ENCODE measurements around the gene RNF186. TPM values are rescaled to one million over a fixed set of nuclear protein-coding genes. Genes with fewer than 3 reads are reported as not detected.
A peak's percentile ranks its signal among the peaks of the same experiment; 100 is the strongest.

RNF186 gene
- polyA plus RNA-seq, 1 donor from 2014 or later, result not detected

DNA sequence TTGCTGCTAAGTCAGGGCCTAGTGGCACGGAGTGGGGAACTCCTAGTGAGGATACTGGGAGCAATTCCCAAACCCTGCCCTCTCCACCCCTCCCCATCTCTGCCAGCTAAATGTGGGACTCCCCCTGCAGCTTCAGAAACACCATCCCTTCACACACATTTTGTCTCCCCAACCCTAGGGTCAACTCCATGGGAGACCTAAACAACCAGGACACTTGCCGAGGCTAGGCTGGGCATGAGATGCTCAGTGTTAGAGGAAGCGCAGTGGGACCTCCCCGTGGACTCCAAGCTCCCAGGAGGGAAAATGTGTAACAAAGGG is 1.5 kb downstream of the RNF186 start:
- Mint-ChIP-seq H3K4me1 (peaks cover 0 to 2% (median 0%) of the 10 kb centered on the region in 3 donors), H3K9me3 (no peaks in the 10 kb centered on the region), H3K36me3 (peaks cover 2% of the 10 kb centered on the region), H3K27ac (no peak overlapping the region), H3K27me3 (peaks cover 2% of the 10 kb centered on the region), H3K4me3 (no peak overlapping the region)

- peaks cover 2% of the 10 kb centered on the region for H3K36me3 Mint-ChIP-seq
- H3K4me1 Mint-ChIP-seq, result peaks cover 0 to 2% (median 0%) of the 10 kb centered on the region in 3 donors
- H3K27me3 Mint-ChIP-seq, result peaks cover 2% of the 10 kb centered on the region
- no peaks in the 10 kb centered on the region for H3K9me3 Mint-ChIP-seq
- H3K4me3 Mint-ChIP-seq, result no peak overlapping the region
- H3K27ac Mint-ChIP-seq, result no peak overlapping the region
Observed at GRCh38 chr1:19812875-19813642, 2.0 kb downstream of the RNF186 start.

DNA sequence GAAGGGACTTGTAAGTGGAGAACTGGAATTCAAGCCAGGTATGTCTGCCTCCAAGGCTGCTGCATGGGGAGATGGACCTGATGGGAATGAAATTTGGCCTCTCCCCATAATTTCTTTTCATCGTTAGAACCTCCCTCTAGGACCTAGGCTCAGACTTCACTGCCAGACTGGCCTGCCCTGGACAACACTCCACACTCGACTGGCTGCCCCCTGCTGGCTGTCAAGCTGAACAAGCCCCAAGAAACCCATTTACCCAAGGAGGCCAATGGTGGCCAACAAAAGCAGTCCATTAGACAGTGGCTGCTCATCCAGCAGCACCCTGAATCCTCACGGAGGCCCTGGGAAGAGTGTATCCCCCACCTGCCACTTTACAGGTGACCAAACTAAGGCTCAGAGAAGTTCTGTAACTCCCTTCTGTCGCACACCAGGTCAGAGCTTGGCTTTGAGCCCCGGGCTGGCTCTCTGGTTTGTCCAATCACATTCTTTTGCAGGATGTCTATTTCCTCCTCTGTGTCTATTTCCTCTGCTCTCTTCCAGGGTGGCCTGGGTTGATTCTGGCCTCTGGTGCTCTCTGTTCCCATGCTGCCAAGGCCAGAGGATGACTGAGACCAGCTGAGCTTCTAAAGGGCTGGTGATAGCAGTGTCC is 3.8 kb downstream of the RNF186 start:
- peaks cover 0 to 2% (median 0%) of the 10 kb centered on the region in 3 donors for H3K4me1 Mint-ChIP-seq

GRCh38 chr1:19809044-19809750 is 5.9 kb downstream of the RNF186 start:
- no peak overlapping the region for H3K4me3 Mint-ChIP-seq
- H3K9me3 Mint-ChIP-seq, result no peaks in the 10 kb centered on the region
- H3K27me3 Mint-ChIP-seq, result peaks cover 8% of the 10 kb centered on the region
- no peak overlapping the region for H3K27ac Mint-ChIP-seq
- H3K36me3 Mint-ChIP-seq, result no peaks in the 10 kb centered on the region
- H3K4me1 Mint-ChIP-seq, result no peaks in the 10 kb centered on the region

More for the DNA sequence above, 3.8 kb downstream of the RNF186 start:
- no peak overlapping the region for H3K27ac Mint-ChIP-seq
- peaks cover 2% of the 10 kb centered on the region for H3K36me3 Mint-ChIP-seq
- no peaks in the 10 kb centered on the region for H3K9me3 Mint-ChIP-seq
- peaks cover 2% of the 10 kb centered on the region for H3K27me3 Mint-ChIP-seq
- H3K4me3 Mint-ChIP-seq, result no peak overlapping the region

GRCh38 chr1:19808351-19808750 is 6.7 kb downstream of the RNF186 start:
- Mint-ChIP-seq H3K27ac (no peak overlapping the region), H3K9me3 (no peaks in the 10 kb centered on the region), H3K4me1 (no peaks in the 10 kb centered on the region), H3K27me3 (peaks cover 8% of the 10 kb centered on the region), H3K36me3 (no peaks in the 10 kb centered on the region), H3K4me3 (no peak overlapping the region)

- no peak overlapping the region for H3K27ac Mint-ChIP-seq
- peaks cover 6% of the 10 kb centered on the region for H3K27me3 Mint-ChIP-seq
- H3K36me3 Mint-ChIP-seq, result peaks cover 5% of the 10 kb centered on the region
- H3K4me1 Mint-ChIP-seq, result peaks cover 6 to 11% (median 8%) of the 10 kb centered on the region in 3 donors
- H3K9me3 Mint-ChIP-seq, result no peaks in the 10 kb centered on the region
- H3K4me3 Mint-ChIP-seq, result no peak overlapping the region
Observed at GRCh38 chr1:19804831-19805251, 10.2 kb downstream of the RNF186 start.

DNA sequence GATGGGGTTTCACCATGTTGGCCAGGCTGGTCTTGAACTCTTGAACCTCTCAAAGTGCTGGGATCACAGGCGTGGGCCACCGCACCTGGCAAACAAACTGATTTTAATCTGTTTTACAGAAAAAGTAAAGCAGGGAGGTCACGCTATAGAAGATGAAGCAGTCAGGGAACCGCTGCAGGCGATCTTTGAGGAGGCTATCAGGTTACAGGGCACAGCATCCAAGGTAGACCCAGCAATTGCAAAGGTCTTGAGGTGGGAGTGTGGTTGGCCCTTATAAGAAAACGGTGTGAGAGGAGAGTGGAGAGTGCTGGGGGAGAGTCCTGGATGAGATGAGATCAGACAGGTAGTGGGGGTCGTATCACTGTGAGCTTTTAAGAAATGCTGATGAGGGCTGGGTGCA is 12.8 kb downstream of the RNF186 start:
- Mint-ChIP-seq H3K27ac (no peak overlapping the region), H3K27me3 (peaks cover 6% of the 10 kb centered on the region), H3K36me3 (peaks cover 6% of the 10 kb centered on the region)

DNA sequence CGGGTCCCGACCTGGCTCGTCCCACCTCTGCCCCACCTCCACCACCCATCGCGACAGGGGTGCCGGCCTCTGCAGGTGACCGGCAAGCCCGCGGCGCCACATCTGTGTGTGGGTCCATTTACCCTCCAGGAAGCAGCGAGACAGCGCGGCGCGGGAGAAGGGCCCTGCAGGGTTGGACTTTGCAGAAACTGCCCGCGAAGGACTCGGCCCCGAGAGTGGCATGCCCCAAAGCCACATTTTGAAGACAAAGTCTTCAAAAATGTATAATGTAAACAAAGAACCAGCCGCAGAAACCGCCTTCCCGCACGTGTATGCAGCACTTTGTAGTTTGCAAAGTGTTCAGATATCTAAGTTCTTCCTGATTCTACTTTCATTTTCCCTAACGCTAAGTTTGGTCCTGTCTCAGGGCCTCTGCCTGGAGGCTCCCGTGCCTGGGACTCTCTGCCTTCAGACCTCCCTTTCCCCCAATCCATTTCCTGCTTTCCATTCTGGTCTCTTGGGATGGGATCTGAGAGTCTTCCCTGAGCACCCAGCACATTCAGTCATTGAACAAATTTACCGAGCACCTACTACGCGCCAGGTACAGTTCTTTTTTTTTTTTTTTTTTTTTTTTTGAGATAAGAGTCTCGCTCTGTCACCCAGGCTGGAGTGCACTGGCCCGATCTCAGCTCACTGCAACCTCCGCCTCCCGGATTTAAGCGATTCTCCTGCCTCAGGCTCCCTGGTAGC is 14.8 kb downstream of the RNF186 start:
- Mint-ChIP-seq H3K27me3 (peaks cover 6% of the 10 kb centered on the region), H3K9me3 (no peaks in the 10 kb centered on the region), H3K27ac (peak overlapping the region; percentile 65 to 95 (median 83)), H3K4me1 (peaks cover 6 to 19% (median 16%) of the 10 kb centered on the region in 3 donors), H3K36me3 (peaks cover 6% of the 10 kb centered on the region), H3K4me3 (peak overlapping the region; percentile 95 to 98 (median 96))

More for the DNA sequence above, 12.8 kb downstream of the RNF186 start:
- Mint-ChIP-seq H3K4me1 (peaks cover 6 to 18% (median 16%) of the 10 kb centered on the region in 3 donors), H3K4me3 (no peak overlapping the region), H3K9me3 (no peaks in the 10 kb centered on the region)

- H3K27me3 Mint-ChIP-seq, result peaks cover under 1% of the 10 kb centered on the region
- peaks cover 10% of the 10 kb centered on the region for H3K36me3 Mint-ChIP-seq
- no peaks in the 10 kb centered on the region for H3K9me3 Mint-ChIP-seq
- H3K4me1 Mint-ChIP-seq, result peaks cover 6 to 21% (median 18%) of the 10 kb centered on the region in 3 donors
- peak within 1 kb of the TSS; percentile 90 to 95 (median 90) for H3K27ac Mint-ChIP-seq
- peak within 1 kb of the TSS; percentile 95 to 98 (median 96) for H3K4me3 Mint-ChIP-seq
Observed at GRCh38 chr1:19799230-19800075, 15.6 kb downstream of the RNF186 start, which contains the start of gene TMCO4. TMCO4 (minus strand) TSS chr1:19799916; CDS start chr1:19780758, 19,158 bp downstream.

DNA sequence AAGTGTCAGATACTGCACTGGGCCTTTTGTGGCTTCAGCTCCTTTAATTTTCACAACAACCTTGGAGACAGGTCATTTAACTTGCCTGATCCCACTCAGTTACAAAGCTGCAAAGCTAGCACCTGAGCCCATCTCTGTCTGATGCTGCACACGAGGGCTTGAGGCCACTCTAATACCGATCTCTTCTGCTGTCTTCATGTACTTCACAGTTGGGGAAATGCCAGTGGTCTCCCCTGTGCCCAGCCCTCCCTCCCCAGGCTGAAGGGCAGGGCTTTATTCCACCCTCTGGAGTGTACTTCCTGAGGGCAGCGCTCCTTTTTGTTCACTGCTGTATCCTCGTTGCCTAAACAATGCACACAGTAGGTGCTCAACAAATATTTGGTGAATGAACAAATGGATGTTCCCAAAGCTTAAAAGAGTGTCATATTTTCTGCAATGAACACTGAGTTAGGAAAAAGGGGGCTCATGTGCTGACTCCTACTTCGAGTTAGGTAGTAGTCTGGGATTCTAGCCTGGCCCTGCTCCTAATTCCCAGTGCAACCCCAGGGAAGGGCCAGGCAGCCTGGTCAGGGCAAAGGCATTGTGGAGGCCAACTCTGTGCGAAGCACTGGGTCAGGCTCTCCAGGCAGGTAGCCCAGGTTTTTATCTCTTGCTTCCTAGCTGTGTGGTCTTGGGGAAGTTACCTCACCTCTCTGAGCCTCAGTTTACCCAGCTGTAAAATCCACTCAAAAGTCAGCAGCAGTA is 16.4 kb downstream of the RNF186 start:
- H3K4me1 Mint-ChIP-seq, result peaks cover 6 to 21% (median 18%) of the 10 kb centered on the region in 3 donors
- H3K36me3 Mint-ChIP-seq, result peaks cover 10% of the 10 kb centered on the region
- peak overlapping the region; percentile 90 to 95 (median 90) for H3K27ac Mint-ChIP-seq
- no peaks in the 10 kb centered on the region for H3K27me3 Mint-ChIP-seq
- H3K9me3 Mint-ChIP-seq, result no peaks in the 10 kb centered on the region
- peak overlapping the region; percentile 83 to 95 (median 92) for H3K4me3 Mint-ChIP-seq

- peaks cover 10% of the 10 kb centered on the region for H3K36me3 Mint-ChIP-seq
Observed at GRCh38 chr1:19797827-19798226, 17.3 kb downstream of the RNF186 start.

DNA sequence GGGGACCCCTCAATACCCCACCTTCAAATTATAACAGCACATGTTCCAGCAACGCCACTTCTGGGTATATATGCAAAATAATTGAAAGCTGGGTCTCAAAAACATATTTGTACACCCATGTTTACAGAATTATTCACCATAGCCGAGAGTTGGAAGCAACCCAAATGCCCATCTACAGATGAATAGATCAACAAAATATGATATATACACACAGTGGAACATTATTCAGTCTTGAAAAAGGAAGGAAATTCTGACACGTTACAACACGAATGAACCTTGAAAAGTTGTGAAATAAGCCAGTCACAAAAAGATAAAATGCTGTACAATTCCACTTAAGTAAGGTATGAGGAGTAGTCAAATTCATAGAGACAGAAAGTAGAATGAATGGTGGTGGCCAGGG is 20.5 kb downstream of the RNF186 start:
- Mint-ChIP-seq H3K4me1 (peaks cover 20 to 24% (median 23%) of the 10 kb centered on the region in 3 donors), H3K4me3 (peak overlapping the region in 1 of 4 donors; percentile 11), H3K27ac (peak overlapping the region in 1 of 3 donors; percentile 26), H3K36me3 (peaks cover 13% of the 10 kb centered on the region), H3K27me3 (no peaks in the 10 kb centered on the region), H3K9me3 (no peaks in the 10 kb centered on the region)

More at GRCh38 chr1:19797827-19798226, 17.3 kb downstream of the RNF186 start:
- Mint-ChIP-seq H3K4me1 (peaks cover 11 to 23% (median 22%) of the 10 kb centered on the region in 3 donors), H3K27ac (peak overlapping the region in 1 of 3 donors; percentile 90), H3K27me3 (no peaks in the 10 kb centered on the region), H3K9me3 (no peaks in the 10 kb centered on the region), H3K4me3 (peak overlapping the region in 3 of 4 donors; percentile 21 to 91 (median 38))

DNA sequence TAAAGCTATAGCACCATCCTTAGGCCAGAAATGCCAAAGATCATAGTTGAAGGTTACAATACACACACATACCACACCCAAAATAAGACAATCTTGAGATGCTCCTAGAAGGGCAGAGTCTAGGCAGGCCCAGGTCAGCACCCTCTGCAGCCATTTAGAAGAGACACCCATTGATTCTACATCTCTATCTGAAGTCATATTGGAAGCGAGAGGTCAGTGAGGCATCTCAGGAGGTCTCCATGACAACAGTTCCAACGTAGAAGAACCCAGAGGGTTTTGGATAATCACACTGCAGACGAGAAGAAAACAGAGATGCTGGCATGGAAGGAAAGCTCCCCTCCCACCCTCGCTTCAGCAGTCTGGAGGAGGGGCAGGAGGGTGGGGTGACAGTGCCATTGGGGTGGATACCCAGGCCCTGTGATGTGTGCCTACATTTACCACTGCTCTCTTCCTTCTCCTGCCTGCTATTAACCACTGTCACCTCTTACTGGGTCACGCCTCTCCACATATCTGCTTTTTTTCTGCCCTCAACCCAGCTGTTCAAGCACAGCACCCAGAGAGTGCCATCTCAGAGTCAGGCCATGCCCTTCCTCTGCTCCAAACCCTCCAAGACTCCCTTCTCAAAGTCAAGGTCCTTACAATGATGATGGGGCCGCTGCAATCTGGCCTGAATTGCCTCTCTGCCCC is 21.6 kb downstream of the RNF186 start:
- Mint-ChIP-seq H3K27me3 (no peaks in the 10 kb centered on the region), H3K9me3 (no peaks in the 10 kb centered on the region), H3K4me3 (no peak overlapping the region), H3K27ac (peak overlapping the region in 2 of 3 donors; percentile 26 to 85), H3K4me1 (peaks cover 17 to 23% (median 20%) of the 10 kb centered on the region in 3 donors), H3K36me3 (peaks cover 16% of the 10 kb centered on the region)
